Caco-2 (cell line): Measurements from ENCODE around the gene CPNE6. TPM values are rescaled to one million over a fixed set of nuclear protein-coding genes. Genes with fewer than 3 reads are reported as not detected.

Experiments used
- BruUV-seq: library from RNA; stranded (reverse); fragments of 400-500 nt; replicated peaks from 2 replicates; lab custom pipeline; 2021; lab: Mats Ljungman, UMichigan
- CTCF ChIA-PET: fragments of 300-600 bp; sonication (Branson Sonifier 250); formaldehyde crosslinking; loops from one replicate; lab custom pipeline; 2022; ENCODE audit warnings: antibody characterized with exemption; lab: Charles Lee
- POLR2A ChIA-PET: fragments of 300-600 bp; sonication (Branson Sonifier 250); formaldehyde crosslinking; loops from one replicate; lab custom pipeline; 2022; ENCODE audit warnings: antibody characterized with exemption; lab: Charles Lee
- DNase-seq, 2 experiments: peaks; one replicate each; pipeline versions ENCODE4 v3.0.0 to v3.0.0-alpha.2; 2020 to 2022
- H3K27me3 ChIP-seq: replicated peaks from 2 replicates; pipeline ENCODE4 v1.6.0; 2011; ENCODE audit warnings: low read length; ENCODE audit not compliant: control insufficient read depth, insufficient read depth
- H3K36me3 ChIP-seq: 2 replicates; pipeline ENCODE4 v1.5.1; 2011; ENCODE audit warnings: low read length; ENCODE audit not compliant: control insufficient read depth, insufficient read depth
- H3K4me1 ChIP-seq: fragments of 250-450 bp; sonication (Bioruptor Pico); 2 replicates; pipeline ENCODE4 v1.5.1; 2020; ENCODE audit warnings: mild to moderate bottlenecking
- H3K4me3 ChIP-seq: 2 replicates; pipeline ENCODE4 v1.5.1; 2011; ENCODE audit warnings: low read depth, mild to moderate bottlenecking, control low read depth, low read length
- H3K9me3 ChIP-seq: fragments of 250-450 bp; sonication (Bioruptor Pico); 2 replicates; pipeline ENCODE4 v1.5.1; 2020; ENCODE audit warnings: mild to moderate bottlenecking, moderate library complexity
- H3K27ac Mint-ChIP-seq: one replicate; pipeline ENCODE4 v1.8.0; 2022; ENCODE audit warnings: mixed read lengths; ENCODE audit not compliant: unreplicated experiment
- H3K27me3 Mint-ChIP-seq: one replicate; pipeline ENCODE4 v1.8.0; 2022; ENCODE audit warnings: mixed read lengths; ENCODE audit not compliant: insufficient read depth, unreplicated experiment
- H3K36me3 Mint-ChIP-seq: one replicate; pipeline ENCODE4 v1.8.0; 2022; ENCODE audit warnings: mild to moderate bottlenecking, mixed read lengths; ENCODE audit not compliant: insufficient read depth, unreplicated experiment
- H3K4me1 Mint-ChIP-seq: one replicate; pipeline ENCODE4 v1.8.0; 2022; ENCODE audit warnings: low read depth, mixed read lengths; ENCODE audit not compliant: unreplicated experiment
- H3K4me3 Mint-ChIP-seq: one replicate; pipeline ENCODE4 v1.8.0; 2022; ENCODE audit warnings: mild to moderate bottlenecking, moderate library complexity, mixed read lengths; ENCODE audit not compliant: unreplicated experiment
- H3K9me3 Mint-ChIP-seq: one replicate; pipeline ENCODE4 v1.8.0; 2022; ENCODE audit warnings: mixed read lengths; ENCODE audit not compliant: unreplicated experiment
- CTCF ChIP-seq, 2 experiments: fragments of 200-600 bp in 1 of 2; IDR thresholded peaks; 1 replicate in 1 of 2; 2 replicates in 1 of 2; pipeline versions ENCODE4 v1.5.1 to v1.8.0; 2011 to 2022; ENCODE audit warnings: antibody characterized with exemption in 1 of 2, control low read depth in 1 of 2, inconsistent platforms in 1 of 2, low read depth in 1 of 2, low read length in 1 of 2, mild to moderate bottlenecking in 1 of 2, moderate library complexity in 1 of 2; ENCODE audit not compliant: insufficient read depth in 1 of 2, severe bottlenecking in 1 of 2, unreplicated experiment in 1 of 2
- intact Hi-C: fragments of 100-400 bp; cut with micrococcal nuclease; formaldehyde crosslinking; loops from one replicate; pipeline ENCODE4 v1.10.0; 2022; ENCODE audit not compliant: unreplicated experiment
- total RNA-seq: library from RNA; stranded (reverse); gene quantifications from 2 replicates; pipeline ENCODE4 v1.2.3, GENCODE V29; 2022

Gene CPNE6
- total RNA-seq, 1 experiment from 2014 or later, result not detected

GRCh38 chr14:24059841-24060388, 11.4 kb upstream of the CPNE6 start:
- TF ChIP-seq CTCF (IDR thresholded peaks at IDR 0.05; ENCODE audit: insufficient read depth in 1 of 2, low read depth in 1 of 2, low read length in 1 of 2, severe bottlenecking in 1 of 2, unreplicated experiment in 1 of 2), result no peak
- no peaks in the 10 kb centered on the region for H3K4me1 Mint-ChIP-seq
- no peak overlapping the region for H3K27ac Mint-ChIP-seq
- no peaks in the 10 kb centered on the region for H3K9me3 Mint-ChIP-seq
- H3K27me3 Mint-ChIP-seq, result peaks cover 3% of the 10 kb centered on the region
- intact Hi-C loops, result loop anchor here (2.0 kb wide), 1 partner anchor 45 kb away; no protein-coding TSS in a partner anchor
- Histone ChIP-seq H3K4me1 (no peaks in the 10 kb centered on the region; the same call in 1 of the 2 replicates), H3K27me3 (no peaks in the 10 kb centered on the region), H3K36me3 (no peaks in the 10 kb centered on the region), H3K4me3 (no peak overlapping the region), H3K9me3 (no peaks in the 10 kb centered on the region)
- no TSS peak for BruUV-seq
- ChIA-PET POLR2A (no interaction called here), CTCF (interaction anchor here (1.2 to 4.8 kb wide), 2 partner anchors 8 to 33 kb away, joined by 3 to 129 read pairs; partner anchors contain the start of gene PCK2)
- no peak overlapping the region for H3K4me3 Mint-ChIP-seq
- no peaks in the 10 kb centered on the region for H3K36me3 Mint-ChIP-seq
- no peak for DNase-seq

DNA sequence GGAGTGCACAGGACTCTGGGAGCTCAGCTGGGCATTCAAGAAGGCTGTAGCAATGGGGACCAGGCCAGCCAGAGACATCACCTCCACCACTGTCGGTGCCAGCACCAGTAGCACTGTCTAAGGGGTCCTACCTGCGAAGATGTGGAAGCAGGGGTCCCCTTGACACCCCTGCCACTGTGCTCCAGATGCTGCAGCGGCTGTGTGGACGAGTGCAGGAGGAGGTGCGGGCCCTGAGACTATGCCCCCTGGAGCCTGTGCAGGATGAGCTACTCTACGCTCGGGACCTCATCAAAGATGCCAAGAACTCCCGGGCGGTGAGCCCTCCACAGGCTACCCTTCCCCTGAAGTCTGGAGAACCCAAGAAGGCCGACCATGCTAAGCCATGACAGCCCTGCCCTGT, 10.9 kb upstream of the CPNE6 start:
- Histone ChIP-seq H3K9me3 (no peaks in the 10 kb centered on the region), H3K27me3 (no peaks in the 10 kb centered on the region), H3K4me3 (no peak overlapping the region), H3K36me3 (no peaks in the 10 kb centered on the region), H3K4me1 (no peaks in the 10 kb centered on the region; the same call in 1 of the 2 replicates)
- no TSS peak for BruUV-seq
- Mint-ChIP-seq H3K27ac (no peak overlapping the region), H3K9me3 (no peaks in the 10 kb centered on the region), H3K27me3 (peaks cover under 1% of the 10 kb centered on the region), H3K4me3 (no peak overlapping the region), H3K4me1 (no peaks in the 10 kb centered on the region), H3K36me3 (no peaks in the 10 kb centered on the region)
- CTCF ChIA-PET, result interaction anchor here (1.0 to 1.2 kb wide), 2 partner anchors 8 to 20 kb away, joined by 3 read pairs; no protein-coding TSS in a partner anchor
- intact Hi-C loops, result no loop called here
- POLR2A ChIA-PET, result no interaction called here
- TF ChIP-seq CTCF (IDR thresholded peaks at IDR 0.05; ENCODE audit: insufficient read depth in 1 of 2, low read depth in 1 of 2, low read length in 1 of 2, severe bottlenecking in 1 of 2, unreplicated experiment in 1 of 2), result no peak
- DNase-seq, result no peak

GRCh38 chr14:24060984-24061913, 10.1 kb upstream of the CPNE6 start:
- Mint-ChIP-seq H3K27me3 (no peaks in the 10 kb centered on the region), H3K36me3 (no peaks in the 10 kb centered on the region), H3K4me1 (peaks cover 2% of the 10 kb centered on the region), H3K27ac (no peak overlapping the region), H3K9me3 (no peaks in the 10 kb centered on the region), H3K4me3 (no peak overlapping the region)
- BruUV-seq, result no TSS peak
- H3K4me1 ChIP-seq, result peaks cover 3% of the 10 kb centered on the region; the same call in 1 of the 2 replicates
- ChIA-PET POLR2A (no interaction called here), CTCF (interaction anchor here (1.0 to 1.4 kb wide), 4 partner anchors 9 to 47 kb away, joined by 3 to 6 read pairs (median 4); no protein-coding TSS in a partner anchor)
- no peak for DNase-seq
- H3K4me3 ChIP-seq, result no peak overlapping the region
- no peaks in the 10 kb centered on the region for H3K27me3 ChIP-seq
- no peaks in the 10 kb centered on the region for H3K9me3 ChIP-seq
- TF ChIP-seq CTCF (IDR thresholded peaks at IDR 0.05; ENCODE audit: insufficient read depth in 1 of 2, low read depth in 1 of 2, low read length in 1 of 2, severe bottlenecking in 1 of 2, unreplicated experiment in 1 of 2), result no peak
- intact Hi-C loops, result no loop called here
- H3K36me3 ChIP-seq, result no peaks in the 10 kb centered on the region
